Endothelial cell of umbilical vein (primary cell): Measurements from ENCODE around the gene SAYSD1. TPM values are rescaled to one million over a fixed set of nuclear protein-coding genes. Genes with fewer than 3 reads are reported as not detected.

Experiments used
- BruUV-seq: library from RNA; stranded (reverse); fragments of 400-500 nt; replicated peaks from 2 replicates; lab custom pipeline; 2021; lab: Mats Ljungman, UMichigan
- CTCF ChIA-PET: fragments of 300-600, 350-600 bp; sonication (Branson Sonifier 250); formaldehyde crosslinking; loops from one replicate; lab custom pipeline; 2021; ENCODE audit warnings: antibody characterized with exemption, inconsistent platforms; lab: Charles Lee
- POLR2A ChIA-PET: fragments of 300-600, 350-600 bp; sonication (Branson Sonifier 250); formaldehyde crosslinking; loops from one replicate; lab custom pipeline; 2021; ENCODE audit warnings: antibody characterized with exemption, inconsistent platforms; lab: Charles Lee
- DNase-seq: peaks from one replicate; pipeline ENCODE4 v3.0.0-alpha.2; 2011; ENCODE audit warnings: low read depth, low spot score
- FAIRE-seq: peaks from 2 replicates; lab custom pipeline; 2011; peaks lifted over from hg19 to GRCh38; lab: Jason Lieb, UNC
- H2AFZ ChIP-seq: 2 replicates; pipeline ENCODE4 v1.6.0; 2012; ENCODE audit warnings: low read depth, low read length, control low read depth, inconsistent platforms
- H3K27ac ChIP-seq: 2 replicates; pipeline ENCODE4 v1.5.1; 2011; ENCODE audit warnings: low read depth, mild to moderate bottlenecking, control low read depth, low read length, moderate library complexity; ENCODE audit not compliant: insufficient read depth
- H3K27me3 ChIP-seq, 2 experiments: 2 replicates each; pipeline versions ENCODE4 v1.6.0 to v1.6.1; 2011; ENCODE audit warnings: low read length in 2 of 2, mixed read lengths in 1 of 2; ENCODE audit not compliant: control insufficient read depth in 2 of 2, insufficient read depth in 2 of 2
- H3K36me3 ChIP-seq, 2 experiments: 2 replicates in 1 of 2; 3 replicates in 1 of 2; pipeline ENCODE4 v1.5.1; 2011; ENCODE audit warnings: low read length in 2 of 2, mild to moderate bottlenecking in 1 of 2, moderate library complexity in 1 of 2; ENCODE audit not compliant: control insufficient read depth in 2 of 2, insufficient read depth in 2 of 2; ENCODE audit errors: extremely low read depth in 1 of 2
- H3K4me1 ChIP-seq: 3 replicates; pipeline ENCODE4 v1.5.1; 2011; ENCODE audit warnings: mild to moderate bottlenecking, low read length; ENCODE audit not compliant: control insufficient read depth, insufficient read depth; ENCODE audit errors: extremely low read depth
- H3K4me2 ChIP-seq: 2 replicates; pipeline ENCODE4 v1.6.1; 2011; ENCODE audit warnings: low read length, control low read depth, mixed read lengths; ENCODE audit not compliant: insufficient read depth
- H3K4me3 ChIP-seq, 3 experiments: fragments of 200-600 bp in 1 of 3; sonication (generic), shearing (Covaris generic) in 1 of 3; replicated peaks in 1 of 3; 2 replicates each; pipeline ENCODE4 v1.5.1; 2011 to 2016; ENCODE audit warnings: control low read depth in 3 of 3, low read length in 3 of 3, mild to moderate bottlenecking in 2 of 3, inconsistent platforms in 1 of 3, low read depth in 1 of 3, moderate library complexity in 1 of 3; ENCODE audit not compliant: insufficient read depth in 1 of 3
- H3K79me2 ChIP-seq: 2 replicates; pipeline ENCODE4 v1.6.0; 2012; ENCODE audit warnings: low read length, inconsistent platforms; ENCODE audit not compliant: control insufficient read depth, insufficient read depth
- H3K9ac ChIP-seq: replicated peaks from 2 replicates; pipeline ENCODE3; 2011; ENCODE audit warnings: low read length, control low read depth; ENCODE audit not compliant: insufficient read depth; ENCODE audit errors: extremely low read depth
- H3K9me1 ChIP-seq: replicated peaks from 3 replicates; pipeline ENCODE4 v1.6.0; 2011; ENCODE audit warnings: mild to moderate bottlenecking, low read length; ENCODE audit not compliant: control insufficient read depth, insufficient read depth; ENCODE audit errors: extremely low read depth
- H3K9me3 ChIP-seq: replicated peaks from 2 replicates; pipeline ENCODE4 v1.5.1; 2012; ENCODE audit warnings: low read length, inconsistent platforms; ENCODE audit not compliant: control insufficient read depth, insufficient read depth
- H4K20me1 ChIP-seq: replicated peaks from 2 replicates; pipeline ENCODE3; 2011; ENCODE audit warnings: mild to moderate bottlenecking, low read length; ENCODE audit not compliant: control insufficient read depth, insufficient read depth; ENCODE audit errors: extremely low read depth
- EZH2 ChIP-seq: IDR thresholded peaks from 2 replicates; pipeline ENCODE4 v1.6.1; 2012; ENCODE audit warnings: borderline replicate concordance, low read depth, mild to moderate bottlenecking, moderate library complexity, low read length, inconsistent platforms; ENCODE audit not compliant: severe bottlenecking
- FOS ChIP-seq: IDR thresholded peaks from 2 replicates; pipeline ENCODE4 v1.6.1; 2011; ENCODE audit warnings: mild to moderate bottlenecking, low read length, moderate library complexity, borderline replicate concordance; ENCODE audit not compliant: insufficient read depth
- GATA2 ChIP-seq: IDR thresholded peaks from 2 replicates; pipeline ENCODE4 v1.7.0; 2011; ENCODE audit warnings: low read depth, mild to moderate bottlenecking, moderate library complexity, mixed read lengths, low read length; ENCODE audit not compliant: insufficient read length, insufficient read depth
- JUN ChIP-seq: IDR thresholded peaks from 2 replicates; pipeline ENCODE4 v1.6.1; 2011; ENCODE audit warnings: borderline replicate concordance, low read depth; ENCODE audit not compliant: insufficient read length, insufficient read depth
- MAX ChIP-seq: IDR thresholded peaks from 2 replicates; pipeline ENCODE4 v1.6.1; 2011; ENCODE audit not compliant: insufficient read depth, insufficient read length
- MYC ChIP-seq: IDR thresholded peaks from one replicate; pipeline ENCODE4 v1.6.1; 2011; ENCODE audit warnings: mild to moderate bottlenecking, low read depth, low read length
- POLR2A ChIP-seq: IDR thresholded peaks from 2 replicates; pipeline ENCODE4 v1.6.1; 2012; ENCODE audit warnings: low read depth, mild to moderate bottlenecking, control low read depth, low read length
- POLR2AphosphoS5 ChIP-seq: IDR thresholded peaks from 2 replicates; pipeline ENCODE4 v1.6.1; 2012; ENCODE audit warnings: low read depth, mild to moderate bottlenecking, control low read depth, low read length, moderate library complexity; ENCODE audit not compliant: insufficient read depth
- dilution Hi-C: fragments of 300-500 bp; cut with MboI; formaldehyde crosslinking; loops from one replicate; pipeline ENCODE4 v1.15.0; 2019; ENCODE audit warnings: low sequenced_read_pairs; ENCODE audit not compliant: extremely low pct_ligation_motif_present
- intact Hi-C: fragments of 100-400 bp; cut with micrococcal nuclease; formaldehyde crosslinking; loops from one replicate; pipeline ENCODE4 v1.10.0; 2022
- polyA plus RNA-seq, 4 experiments: library from polyadenylated mRNA; depleted of rRNA in 3 of 4; stranded (reverse) in 3 of 4; unstranded in 1 of 4; fragments of >200 nt; gene quantifications; 2 replicates each; pipeline versions ENCODE4 v1.2.1 to v1.2.3, GENCODE V29; 2011 to 2012; ENCODE audit warnings: missing spikeins in 1 of 4
- total RNA-seq: library from RNA; stranded (reverse); gene quantifications from 2 replicates; pipeline ENCODE4 v1.2.3, GENCODE V29; 2021
- TF ChIP-seq, protein P1 (sequence below), 2 donors: IDR thresholded peaks; 1 replicate in 1 of 2; 2 replicates in 1 of 2; pipeline ENCODE4 v1.5.1; 2011; ENCODE audit warnings: low read length in 2 of 2, mild to moderate bottlenecking in 2 of 2, moderate library complexity in 2 of 2, control low read depth in 1 of 2, inconsistent platforms in 1 of 2, low read depth in 1 of 2; ENCODE audit not compliant: insufficient read depth in 1 of 2; ENCODE audit errors: extremely low read depth in 1 of 2

The SAYSD1 gene
- total and polyA plus RNA-seq, 2 donors (not counting 3 experiments of a cell fraction or from before 2014, with no cell fraction given): 9.0 to 9.7 TPM

DNA sequence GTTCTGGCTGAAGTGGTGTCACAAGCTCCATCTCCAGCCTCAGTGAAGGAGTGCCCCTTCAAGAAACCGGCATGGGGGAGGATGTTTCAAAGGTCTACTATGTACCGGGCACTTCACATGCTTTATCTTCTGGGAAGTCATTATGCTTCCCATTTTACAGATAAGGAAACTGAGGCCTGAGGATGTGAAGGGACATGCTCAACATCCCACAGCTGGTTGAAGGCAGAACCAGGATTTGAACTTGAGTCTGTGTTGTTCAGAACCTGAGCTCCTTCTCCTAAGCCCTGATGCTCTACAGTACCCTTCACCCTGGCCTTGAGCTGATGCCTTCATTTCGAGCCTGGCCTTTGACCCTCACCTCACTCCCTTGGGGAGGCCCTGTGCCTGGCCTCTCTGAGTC lies 53.4 kb downstream of the SAYSD1 start:
- Histone ChIP-seq H3K27me3 (peaks cover 0 to 4% of the 10 kb centered on the region in 2 experiments), H3K27ac (no peak overlapping the region), H3K9ac (no peak overlapping the region), H3K79me2 (no peaks in the 10 kb centered on the region), H3K36me3 (no peaks in the 10 kb centered on the region), H3K9me3 (no peaks in the 10 kb centered on the region), H3K4me3 (no peak overlapping the region), H4K20me1 (no peaks in the 10 kb centered on the region), H2AFZ (no peak overlapping the region), H3K4me2 (no peak overlapping the region), H3K9me1 (no peaks in the 10 kb centered on the region), H3K4me1 (no peaks in the 10 kb centered on the region)
- POLR2A ChIA-PET: no interaction called here
- intact Hi-C loops (no loop called here), dilution Hi-C loops (no loop called here)
- FAIRE-seq (no peak), DNase-seq (no peak)
- TF ChIP-seq POLR2A (no peak), MYC (no peak), GATA2 (no peak), JUN (no peak), MAX (no peak), POLR2AphosphoS5 (no peak), FOS (no peak), EZH2 (no peak)
- TF ChIP-seq, protein P1, sequence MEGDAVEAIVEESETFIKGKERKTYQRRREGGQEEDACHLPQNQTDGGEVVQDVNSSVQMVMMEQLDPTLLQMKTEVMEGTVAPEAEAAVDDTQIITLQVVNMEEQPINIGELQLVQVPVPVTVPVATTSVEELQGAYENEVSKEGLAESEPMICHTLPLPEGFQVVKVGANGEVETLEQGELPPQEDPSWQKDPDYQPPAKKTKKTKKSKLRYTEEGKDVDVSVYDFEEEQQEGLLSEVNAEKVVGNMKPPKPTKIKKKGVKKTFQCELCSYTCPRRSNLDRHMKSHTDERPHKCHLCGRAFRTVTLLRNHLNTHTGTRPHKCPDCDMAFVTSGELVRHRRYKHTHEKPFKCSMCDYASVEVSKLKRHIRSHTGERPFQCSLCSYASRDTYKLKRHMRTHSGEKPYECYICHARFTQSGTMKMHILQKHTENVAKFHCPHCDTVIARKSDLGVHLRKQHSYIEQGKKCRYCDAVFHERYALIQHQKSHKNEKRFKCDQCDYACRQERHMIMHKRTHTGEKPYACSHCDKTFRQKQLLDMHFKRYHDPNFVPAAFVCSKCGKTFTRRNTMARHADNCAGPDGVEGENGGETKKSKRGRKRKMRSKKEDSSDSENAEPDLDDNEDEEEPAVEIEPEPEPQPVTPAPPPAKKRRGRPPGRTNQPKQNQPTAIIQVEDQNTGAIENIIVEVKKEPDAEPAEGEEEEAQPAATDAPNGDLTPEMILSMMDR (IDR thresholded peaks at IDR 0.05; ENCODE audit: extremely low read depth in 1 of 2, insufficient read depth in 1 of 2, low read depth in 1 of 2, low read length in 2 of 2): no peak
- CTCF ChIA-PET: interaction anchor here (2.0 kb wide), 1 partner anchor 11 kb away, joined by 6 read pairs; no protein-coding TSS in a partner anchor
- no TSS peak for BruUV-seq
